HG03520 (cell line): ENCODE measurements around the gene PDCL2.

Experiments
- ATAC-seq: cut with Tn5 transposase; IDR thresholded peaks from one replicate; pipeline ENCODE4 v1.9.1; 2021; ENCODE audit warnings: mild to moderate bottlenecking, moderate library complexity; ENCODE audit not compliant: unreplicated experiment

The PDCL2 gene

GRCh38 chr4:55540271-55540670 lies 51.8 kb downstream of the PDCL2 start:
- ATAC-seq = no peak

- ATAC-seq = no peak
Measured at GRCh38 chr4:55539658-55540057, 52.4 kb downstream of the PDCL2 start.

GRCh38 chr4:55538531-55538930 lies 53.5 kb downstream of the PDCL2 start:
- no peak for ATAC-seq

- no peak for ATAC-seq
Measured at GRCh38 chr4:55534306-55534705, 57.7 kb downstream of the PDCL2 start.

GRCh38 chr4:55530691-55531090 lies 61.4 kb downstream of the PDCL2 start:
- no peak for ATAC-seq

- ATAC-seq = no peak
Measured at GRCh38 chr4:55530167-55530566, 61.9 kb downstream of the PDCL2 start.

- no peak for ATAC-seq
Measured at GRCh38 chr4:55528491-55528890, 63.6 kb downstream of the PDCL2 start.

- ATAC-seq = no peak
Measured at GRCh38 chr4:55524844-55525571, 67.0 kb downstream of the PDCL2 start.

GRCh38 chr4:55518442-55518841 lies 73.6 kb downstream of the PDCL2 start:
- no peak for ATAC-seq

GRCh38 chr4:55517526-55518229 lies 74.4 kb downstream of the PDCL2 start:
- ATAC-seq = peak; percentile 74

- no peak for ATAC-seq
Measured at GRCh38 chr4:55512922-55513571, 79.0 kb downstream of the PDCL2 start.

- no peak for ATAC-seq
Measured at GRCh38 chr4:55512077-55512476, 80.0 kb downstream of the PDCL2 start.

GRCh38 chr4:55510685-55511084 lies 81.4 kb downstream of the PDCL2 start:
- no peak for ATAC-seq

- no peak for ATAC-seq
Measured at GRCh38 chr4:55509266-55509665, 82.8 kb downstream of the PDCL2 start.

- no peak for ATAC-seq
Measured at GRCh38 chr4:55507612-55508011, 84.4 kb downstream of the PDCL2 start.
